Measurements from ENCODE around the gene ENTPD2. TPM values are rescaled to one million over a fixed set of nuclear protein-coding genes. Genes with fewer than 3 reads are reported as not detected.
"Not testable (repeated sequence)": the region's sequence is repeated elsewhere in the genome, so short reads cannot be mapped to it uniquely, and the experiment has no call there.

The ENTPD2 gene
- total RNA-seq, 1 donor from 2014 or later, result not detected

DNA sequence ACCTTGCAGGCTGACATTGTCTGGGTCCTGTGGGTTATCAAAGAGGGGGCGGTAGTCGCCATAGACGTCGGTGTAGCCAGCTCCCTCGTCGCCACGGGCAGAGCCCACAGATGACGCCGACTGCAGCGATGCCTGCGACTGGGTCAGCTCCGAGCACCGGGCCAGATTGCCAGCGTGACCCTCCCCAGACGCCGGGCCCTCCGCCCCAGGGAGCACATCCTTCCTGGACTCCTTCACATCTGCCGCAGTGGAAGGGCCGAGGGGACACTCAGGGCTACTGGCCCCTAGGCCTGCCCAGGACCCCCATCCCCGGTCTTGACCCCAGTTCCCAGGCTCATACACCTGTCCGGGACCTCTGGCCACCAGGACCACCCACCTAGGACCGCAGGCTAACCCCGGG lies 39.7 kb downstream of the ENTPD2 start:
- DNase-seq, result no peak

DNA sequence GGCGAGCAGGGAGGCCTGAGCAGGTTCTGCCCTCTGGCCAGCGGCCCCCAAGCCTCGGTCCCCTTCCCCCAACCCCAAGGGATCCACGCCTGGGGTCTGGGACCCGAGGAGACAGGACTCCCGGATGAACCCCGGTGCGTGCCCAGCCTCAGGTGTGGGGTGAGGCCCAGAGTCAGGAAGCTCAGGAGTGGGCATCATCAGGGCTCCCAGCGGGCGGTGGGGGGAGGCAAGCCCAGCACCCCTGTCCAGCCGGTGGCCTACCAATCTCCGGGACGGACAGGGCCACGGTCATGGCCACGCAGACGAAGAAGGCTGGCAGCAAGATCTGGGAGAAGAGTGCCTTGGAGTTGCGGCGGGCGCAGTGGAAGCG lies 40.3 kb downstream of the ENTPD2 start:
- DNase-seq, result no peak

DNA sequence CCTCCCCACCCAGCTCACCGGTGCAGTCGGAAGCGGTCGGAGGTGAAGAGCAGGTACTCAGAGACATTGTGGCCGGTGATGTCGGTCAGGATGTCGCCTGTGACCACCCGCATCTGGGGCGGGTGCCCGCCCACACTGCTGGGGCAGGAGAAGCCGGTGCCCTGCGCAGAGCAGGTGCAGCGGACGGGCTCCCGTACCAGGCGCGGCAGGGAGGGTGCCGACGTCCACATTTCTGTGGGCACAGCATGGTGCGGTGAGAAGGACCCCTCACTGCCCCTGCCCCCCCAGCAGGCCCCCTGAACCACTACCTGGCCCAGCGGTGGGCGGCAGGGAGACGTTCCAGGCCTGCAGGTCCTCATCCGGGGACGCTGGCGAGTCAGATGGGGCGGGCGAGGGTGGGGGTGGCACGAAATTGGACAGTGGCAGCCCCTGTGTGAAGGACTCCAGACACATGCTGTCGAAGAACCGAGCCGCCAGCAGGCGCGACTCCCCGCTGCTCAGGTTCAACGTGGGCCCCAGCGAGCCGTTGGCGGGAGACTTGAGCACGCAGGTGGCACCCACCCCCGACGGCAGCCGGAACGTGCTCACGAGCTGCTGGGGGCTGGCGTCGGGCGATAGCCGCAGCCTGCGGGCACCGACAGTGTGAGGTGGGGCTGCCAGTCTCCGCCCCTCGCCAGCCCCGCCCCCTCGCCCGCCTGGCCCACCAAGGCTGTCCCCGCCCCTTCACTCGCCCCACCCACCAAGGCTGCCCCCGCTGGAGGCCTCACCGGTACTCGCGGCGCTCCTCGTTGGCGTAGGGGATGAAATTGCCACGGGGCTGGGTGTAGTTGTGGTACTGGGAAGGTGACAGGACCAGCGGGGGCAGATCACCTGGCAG lies 40.9 kb downstream of the ENTPD2 start:
- DNase-seq, result no peak

DNA sequence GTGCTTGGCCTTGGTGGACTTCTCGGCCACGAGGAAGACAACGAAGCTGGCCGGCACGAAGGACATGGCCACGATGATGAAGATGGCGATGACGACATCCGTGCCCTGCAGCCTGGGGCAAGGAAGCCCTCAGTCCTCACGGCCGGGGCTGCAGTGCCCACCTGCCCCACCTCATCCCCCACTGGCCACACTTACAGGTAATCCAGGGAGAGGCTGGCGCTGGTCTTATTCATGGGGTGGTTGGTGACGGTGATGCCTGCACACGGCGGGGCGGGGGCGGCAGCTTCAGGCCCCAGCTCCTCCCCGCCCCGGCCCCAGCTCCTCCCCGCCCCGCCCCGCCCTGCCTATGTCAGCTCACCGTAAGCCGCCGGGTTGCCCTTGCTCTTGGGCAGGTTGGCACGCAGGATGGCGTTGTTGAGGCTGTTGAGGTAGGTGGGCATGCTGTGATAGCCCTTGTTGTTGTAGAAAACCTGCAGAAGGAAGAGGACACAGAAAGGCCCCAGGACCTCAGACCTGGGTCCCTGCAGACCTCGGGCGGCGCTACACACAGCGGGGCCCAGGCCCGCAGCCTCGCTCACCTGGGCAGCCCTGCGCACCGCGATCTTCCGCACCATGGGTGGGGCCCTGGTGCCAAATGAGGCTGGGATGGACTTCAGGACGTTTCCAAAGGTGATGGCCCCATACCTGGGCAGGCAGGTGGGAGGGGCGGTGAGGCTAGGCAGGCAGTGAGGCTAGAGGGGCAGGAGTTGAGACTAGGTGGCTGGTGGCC lies 41.8 kb downstream of the ENTPD2 start:
- DNase-seq, result no peak

DNA sequence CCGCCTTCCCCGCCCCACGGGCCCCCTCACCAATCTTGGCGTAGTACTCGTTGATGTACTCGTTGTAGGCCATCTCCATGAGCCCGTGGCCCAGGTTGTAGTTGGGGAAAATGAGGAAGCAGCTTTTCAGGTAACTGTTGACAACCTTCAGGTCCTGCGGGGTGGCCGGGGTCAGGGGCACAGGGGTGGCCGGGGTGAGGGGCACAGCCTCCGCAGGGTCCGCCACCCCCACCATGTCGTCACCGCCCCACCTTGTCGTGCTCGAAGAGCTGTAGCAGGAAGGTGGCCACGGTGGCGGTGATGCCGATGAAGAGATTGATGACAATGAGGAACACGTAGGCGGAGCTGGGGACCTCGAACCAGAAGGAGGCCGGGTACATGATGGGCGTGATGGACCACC lies 42.7 kb downstream of the ENTPD2 start:
- no peak for DNase-seq

DNA sequence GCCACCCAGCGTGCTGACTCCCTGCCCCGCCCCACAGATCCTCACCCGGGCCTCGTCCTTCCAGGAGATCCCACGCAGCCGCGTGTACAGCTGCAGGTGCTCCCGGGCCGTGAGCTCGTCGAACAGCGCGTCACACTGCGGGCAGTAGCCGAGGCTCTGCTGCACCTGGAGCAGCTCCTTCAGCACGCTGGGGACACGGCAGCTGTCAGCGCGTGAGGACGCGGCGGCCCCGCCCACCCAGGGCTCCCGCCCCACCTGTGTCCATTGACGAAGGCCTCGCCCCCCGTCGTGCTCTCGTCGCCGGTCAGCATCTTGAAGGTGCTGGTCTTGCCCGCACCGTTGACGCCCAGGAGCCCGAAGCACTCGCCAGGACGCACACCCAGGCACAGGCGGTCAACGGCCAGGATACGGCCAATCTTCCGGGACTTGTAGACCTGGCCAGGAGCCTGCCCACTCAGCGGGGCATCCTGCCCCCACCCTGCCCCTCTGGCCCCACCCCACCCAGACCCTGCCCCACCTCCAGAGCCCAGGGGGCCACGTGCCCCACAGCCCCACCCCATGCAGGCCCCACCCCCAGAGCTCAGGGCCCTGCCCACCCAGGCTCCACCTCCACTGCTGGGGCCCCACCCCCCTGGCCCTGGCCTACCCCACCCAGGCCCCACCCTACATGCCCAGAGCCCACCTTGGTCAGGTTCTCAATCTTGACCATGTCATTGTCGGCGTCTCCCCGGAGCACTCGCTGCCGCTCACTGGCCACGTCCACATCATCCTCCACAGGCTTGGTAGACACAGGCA lies 43.7 kb downstream of the ENTPD2 start:
- no peak for DNase-seq

DNA sequence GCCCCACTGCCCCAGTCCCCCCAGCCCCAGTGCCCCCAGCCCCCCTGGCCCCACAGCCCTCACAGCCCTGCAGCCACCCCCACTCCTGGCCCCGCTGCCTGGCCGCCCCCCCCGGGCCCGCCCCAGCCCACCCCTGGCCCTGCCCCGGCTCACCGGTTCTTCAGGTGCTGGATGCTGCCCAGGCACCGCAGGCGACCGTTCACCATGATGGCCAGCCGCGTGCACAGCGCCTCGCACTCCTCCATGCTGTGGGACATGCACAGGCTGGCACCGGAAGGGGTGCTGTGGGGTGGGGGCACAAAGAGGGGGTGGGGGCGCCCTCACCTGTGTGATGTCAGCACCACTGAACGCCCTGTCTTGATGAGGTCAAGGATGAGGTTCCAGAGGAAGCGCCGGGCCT lies 44.6 kb downstream of the ENTPD2 start:
- DNase-seq, result no peak

DNA sequence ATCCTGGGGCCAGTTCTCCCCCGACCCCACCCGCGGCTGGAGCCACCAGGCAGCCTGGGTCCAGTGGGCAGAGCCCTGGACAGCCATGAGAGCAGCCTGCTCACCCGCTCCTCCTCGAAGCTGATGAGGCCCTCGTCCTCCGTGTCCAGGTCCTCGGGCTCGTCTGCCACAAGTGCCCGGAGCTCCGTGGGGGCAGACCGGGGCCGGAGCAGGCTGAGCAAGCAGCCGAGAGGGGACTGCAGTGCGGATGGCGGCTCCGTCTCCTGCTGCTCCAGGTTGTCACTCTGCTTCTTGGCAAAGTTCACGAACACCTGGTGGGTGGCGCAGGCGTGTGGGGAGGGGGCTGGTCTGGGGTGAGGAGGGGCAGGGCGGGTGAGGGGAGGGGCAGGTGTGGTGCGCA lies 45.5 kb downstream of the ENTPD2 start:
- no peak for DNase-seq

DNA sequence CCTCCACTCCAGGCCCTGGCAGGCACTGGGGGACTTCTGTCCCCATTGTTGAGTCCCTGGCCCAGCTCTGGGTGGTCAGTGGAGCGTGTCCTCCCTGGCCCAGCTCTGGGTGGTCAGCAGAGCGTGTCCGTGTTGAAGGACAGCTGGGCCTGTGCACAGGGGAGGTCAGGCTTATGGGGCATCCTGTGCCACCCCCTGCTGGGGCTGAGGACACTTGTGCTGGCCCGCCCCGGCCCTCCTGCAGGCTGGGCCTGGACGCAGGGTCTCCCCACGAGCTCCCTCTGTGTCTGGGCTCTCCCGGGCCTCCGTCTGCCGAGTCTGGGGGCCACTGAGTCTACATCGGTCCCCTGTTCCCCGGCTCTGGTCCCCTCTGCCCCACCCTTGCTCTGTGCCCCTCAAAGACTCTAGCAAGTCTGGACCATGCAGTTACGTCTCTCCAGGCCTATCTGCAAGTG lies 46.0 kb downstream of the ENTPD2 start:
- no peak for DNase-seq

DNA sequence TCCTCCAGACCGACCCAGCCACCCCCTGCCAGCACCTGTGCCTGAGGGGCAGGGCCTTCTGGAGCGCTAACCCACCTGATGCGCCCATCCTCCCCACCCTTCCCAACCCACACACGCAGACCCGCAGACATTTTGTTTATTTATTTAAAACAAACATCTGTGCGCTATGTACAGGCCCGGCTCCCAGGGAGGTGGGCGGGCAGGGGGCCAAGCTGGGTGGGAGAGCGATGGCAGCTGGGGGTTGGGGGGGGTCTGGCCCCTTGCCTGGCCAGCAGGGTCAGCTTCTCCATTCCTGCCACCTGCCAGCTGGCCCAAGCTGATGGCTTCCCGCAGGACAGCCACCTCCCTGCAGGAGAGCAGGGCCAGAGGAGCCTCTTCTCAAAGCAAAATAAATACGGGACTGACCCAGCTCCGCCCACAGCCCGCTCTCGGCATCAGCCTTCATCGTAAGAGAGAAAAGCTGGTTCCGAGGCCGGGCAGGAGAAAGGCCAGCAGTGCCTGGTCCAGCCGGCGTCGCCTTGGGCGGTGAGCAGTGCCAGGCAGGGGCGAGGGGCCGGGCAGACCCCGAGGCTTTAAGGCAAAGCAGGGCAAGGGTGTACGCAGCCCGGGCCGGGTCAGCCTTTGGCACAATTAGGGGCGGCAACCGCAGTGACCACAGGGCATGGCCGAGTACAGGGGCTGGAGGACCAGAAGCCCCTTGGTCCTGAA lies 46.6 kb downstream of the ENTPD2 start:
- no peak for DNase-seq

DNA sequence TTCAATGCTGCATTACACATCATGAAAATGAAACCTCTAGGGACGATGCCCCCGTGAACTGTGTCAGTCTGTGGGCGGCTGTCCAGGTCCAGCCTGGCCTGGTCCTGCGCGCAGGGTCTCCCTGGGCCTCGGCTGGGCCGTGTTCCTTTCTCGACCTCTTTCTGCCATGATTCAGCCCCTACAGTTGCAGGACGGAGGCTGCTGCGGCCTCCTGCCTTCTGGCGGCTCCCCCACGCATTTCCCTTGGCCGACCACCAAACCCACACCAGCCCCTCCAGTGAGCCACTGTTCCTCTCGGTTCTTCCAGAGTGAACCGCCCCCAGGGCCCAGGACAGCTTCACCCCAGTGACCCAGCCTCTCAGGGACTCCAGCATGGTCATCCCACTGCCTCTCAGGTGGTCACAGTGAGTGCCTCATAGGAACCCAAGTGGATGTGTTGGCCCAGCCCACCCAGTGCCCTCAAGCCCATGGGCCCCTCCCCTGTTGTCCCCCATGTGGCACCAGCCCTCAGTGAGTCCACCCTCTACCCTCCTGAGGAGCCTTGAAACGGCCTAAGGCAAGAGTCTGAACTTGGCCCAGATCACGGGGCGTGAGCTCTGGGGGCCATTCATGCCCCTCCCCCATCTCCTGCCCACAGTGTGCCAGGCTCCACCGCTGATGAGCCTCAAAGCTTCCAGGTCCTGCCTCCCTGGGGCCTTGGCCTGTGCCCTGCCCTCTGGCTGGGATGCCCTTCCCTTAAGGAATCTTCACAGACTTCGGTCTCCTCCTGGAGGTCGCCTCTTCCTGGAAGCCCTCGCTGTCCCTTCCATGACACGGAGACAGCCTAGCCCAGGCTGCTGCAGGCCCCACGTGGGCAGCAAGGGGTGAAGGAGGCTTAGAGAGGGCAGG lies 47.5 kb downstream of the ENTPD2 start:
- no peak for DNase-seq

DNA sequence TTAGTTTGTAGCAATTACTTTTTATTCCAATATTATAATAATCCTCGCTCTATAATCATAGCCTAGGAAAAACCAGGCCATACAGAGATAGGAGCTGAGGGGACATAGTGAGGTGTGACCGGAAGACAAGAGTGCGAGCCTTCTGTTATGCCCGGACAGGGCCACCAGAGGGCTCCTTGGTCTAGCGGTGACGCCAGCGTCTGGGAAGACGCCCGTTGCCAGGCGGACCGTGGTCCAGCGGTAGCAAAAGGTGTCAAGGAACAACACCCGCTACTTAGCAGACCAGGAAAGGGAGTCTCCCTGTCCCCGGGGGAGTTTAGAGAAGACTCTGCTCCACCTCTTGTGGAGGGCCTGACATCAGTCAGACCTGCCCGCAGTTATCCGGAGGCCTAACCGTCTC lies 49.6 kb downstream of the ENTPD2 start:
- not testable (repeated sequence) for DNase-seq

DNA sequence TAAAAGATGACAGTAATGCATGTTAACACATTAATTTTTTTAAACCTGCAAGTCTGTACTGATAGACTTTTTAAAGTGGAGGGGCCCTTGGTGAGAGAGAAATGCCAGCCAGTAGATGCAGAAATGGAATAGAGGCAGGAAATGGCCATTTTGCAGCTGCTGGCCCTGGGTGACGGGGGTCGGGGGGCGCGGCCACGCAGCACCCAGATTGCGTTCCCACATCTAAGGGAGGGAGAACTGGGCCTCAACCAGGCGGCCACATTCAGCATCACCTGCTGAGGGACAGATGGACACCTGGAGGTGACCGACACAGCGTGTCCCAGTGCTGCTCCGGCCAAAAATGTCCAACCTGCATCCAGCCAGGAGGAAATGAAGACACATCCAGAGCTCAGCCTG lies 51.2 kb downstream of the ENTPD2 start:
- DNase-seq, result no peak

DNA sequence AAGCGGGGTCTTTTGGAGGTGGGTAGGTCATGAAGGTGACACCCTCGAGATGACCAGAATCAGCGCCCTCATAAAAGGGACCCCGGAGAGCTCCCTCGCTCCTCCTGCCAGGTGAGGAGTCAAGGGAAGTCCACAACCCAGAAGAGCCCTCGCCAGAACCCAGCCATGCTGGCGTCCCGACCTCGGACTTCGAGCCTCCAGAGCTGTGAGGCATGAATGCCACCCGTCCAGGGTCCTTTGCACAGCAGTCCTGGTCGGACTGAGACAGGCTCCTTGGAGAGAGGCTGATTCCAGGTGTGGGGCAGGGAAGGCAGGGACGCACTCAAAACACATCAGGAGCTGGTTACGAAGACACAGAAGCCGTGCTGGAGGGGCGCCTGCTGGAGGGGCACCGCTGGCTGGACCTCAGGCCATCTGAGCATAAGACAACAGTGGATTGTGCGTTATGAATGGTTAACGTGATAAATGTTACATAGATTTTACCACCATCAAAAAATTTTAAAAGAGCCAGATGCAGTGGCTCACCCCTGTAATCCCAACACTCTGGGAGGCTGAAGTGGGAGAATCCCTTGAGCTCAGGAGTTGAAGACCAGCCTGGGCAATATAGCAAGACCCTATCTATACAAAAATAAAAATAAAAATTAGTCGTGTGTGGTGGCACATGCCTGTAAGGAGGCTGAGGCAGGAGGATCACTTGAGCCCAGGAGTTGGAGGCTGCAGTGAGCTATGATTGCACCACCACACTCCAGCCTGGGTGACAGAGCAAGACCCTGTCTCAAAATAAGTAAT lies 51.8 kb downstream of the ENTPD2 start:
- DNase-seq, result no peak

DNA sequence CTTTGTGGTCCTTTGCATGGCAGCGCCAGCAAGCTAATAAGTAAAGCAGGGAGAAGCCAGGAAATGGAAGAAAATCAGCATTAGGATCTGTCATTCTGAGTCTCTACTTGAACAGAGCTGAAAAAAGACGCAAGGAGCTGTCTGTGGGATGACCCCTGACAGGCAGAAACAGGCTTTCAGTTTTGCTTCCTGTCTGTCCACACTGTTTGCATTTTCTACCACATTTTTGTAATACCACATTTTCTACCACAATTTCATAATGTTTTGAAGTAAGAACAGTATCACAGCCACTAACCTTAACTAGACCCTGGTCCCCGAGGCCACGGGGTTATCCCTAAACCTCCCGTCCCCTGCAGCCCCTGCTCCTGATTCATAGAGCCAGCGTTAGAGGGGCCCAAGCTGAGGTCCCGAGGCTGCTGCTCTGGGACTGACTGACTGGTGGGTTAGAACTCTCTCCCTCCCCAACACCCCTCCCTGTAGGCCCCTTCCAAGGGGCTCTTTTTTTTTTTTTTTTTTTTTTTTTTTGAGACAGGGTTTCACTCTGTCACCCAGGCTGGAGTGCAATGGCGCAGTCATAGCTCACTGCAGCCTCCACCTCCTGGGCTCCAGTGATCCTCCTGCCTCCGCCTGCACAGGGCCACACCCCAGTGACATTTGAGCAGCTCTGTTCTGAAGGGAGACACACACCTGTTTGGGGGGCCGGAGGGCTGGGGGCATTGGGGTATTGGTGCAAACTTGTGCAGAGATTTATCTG lies 53.5 kb downstream of the ENTPD2 start:
- DNase-seq, result no peak
